Osteocyte (in vitro differentiated cells): ENCODE measurements around the gene ULK2. TPM values are rescaled to one million over a fixed set of nuclear protein-coding genes. Genes with fewer than 3 reads are reported as not detected.

Experiments used
- DNase-seq: peaks from one replicate; pipeline ENCODE4 v3.0.0; 2021; ENCODE audit warnings: mixed read lengths; ENCODE audit not compliant: unreplicated experiment; ENCODE audit errors: extremely low spot score
- H3K27ac Mint-ChIP-seq: one replicate; pipeline ENCODE4 v1.8.0; 2021; ENCODE audit warnings: mild to moderate bottlenecking, mixed read lengths; ENCODE audit not compliant: unreplicated experiment
- H3K27me3 Mint-ChIP-seq: one replicate; pipeline ENCODE4 v1.8.0; 2021; ENCODE audit warnings: mixed read lengths; ENCODE audit not compliant: unreplicated experiment
- H3K36me3 Mint-ChIP-seq: one replicate; pipeline ENCODE4 v1.8.0; 2021; ENCODE audit warnings: mixed read lengths; ENCODE audit not compliant: unreplicated experiment
- H3K4me1 Mint-ChIP-seq: one replicate; pipeline ENCODE4 v1.8.0; 2021; ENCODE audit warnings: mixed read lengths; ENCODE audit not compliant: unreplicated experiment
- H3K4me3 Mint-ChIP-seq: one replicate; pipeline ENCODE4 v1.8.0; 2021; ENCODE audit warnings: mild to moderate bottlenecking, moderate library complexity, mixed read lengths; ENCODE audit not compliant: unreplicated experiment
- H3K9me3 Mint-ChIP-seq: one replicate; pipeline ENCODE4 v1.8.0; 2021; ENCODE audit warnings: mixed read lengths; ENCODE audit not compliant: unreplicated experiment
- total RNA-seq: library from RNA; stranded (reverse); gene quantifications from 2 replicates; pipeline ENCODE4 v1.2.1, GENCODE V29; 2021
- TF ChIP-seq, protein P1 (sequence below): fragments of 200-600 bp; sonication (generic); IDR thresholded peaks from 2 replicates; pipeline ENCODE4 v1.5.0; 2021; ENCODE audit warnings: antibody characterized with exemption, mild to moderate bottlenecking, moderate library complexity

ULK2 gene
- total RNA-seq, 1 donor from 2014 or later, result 33.3 TPM

DNA sequence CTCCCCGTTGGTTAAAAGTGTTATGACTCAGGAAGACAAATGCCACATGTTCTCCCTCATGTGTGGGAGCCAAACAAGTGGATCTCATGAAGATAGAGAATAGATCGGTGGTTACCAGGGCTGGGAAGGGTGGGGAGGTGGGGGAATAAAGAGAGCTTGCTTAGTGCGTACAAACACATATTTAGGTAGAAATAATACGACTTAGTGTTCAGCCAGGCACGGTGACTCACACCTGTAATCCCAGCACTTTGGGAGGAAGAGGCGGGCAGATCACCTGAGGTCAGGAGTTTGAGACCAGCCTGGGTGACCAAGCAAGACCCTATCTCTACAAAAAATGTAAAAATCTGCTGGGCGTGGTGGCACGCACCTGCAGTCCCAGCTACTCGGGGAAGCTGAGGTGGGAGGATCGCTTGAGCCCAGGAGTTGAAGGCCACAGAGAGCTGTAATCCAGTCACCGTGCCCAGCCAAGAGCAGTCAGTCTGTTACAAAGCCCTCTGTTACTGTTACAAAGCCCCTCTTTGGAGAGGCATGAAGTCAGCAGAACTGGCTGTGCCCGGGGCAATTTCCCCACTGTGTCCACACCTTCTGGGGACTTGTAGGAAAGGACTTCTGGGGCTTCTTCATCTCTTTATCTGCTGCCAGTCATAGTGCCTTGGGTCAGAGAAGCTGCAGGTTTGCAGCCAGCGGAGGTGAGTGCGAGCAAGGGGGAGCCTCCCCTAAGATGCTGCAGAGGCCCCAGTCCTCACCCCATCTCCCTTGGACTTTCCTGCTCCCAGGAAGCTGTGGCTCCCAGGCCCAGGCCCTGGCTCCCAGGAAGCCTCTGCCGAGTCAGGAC, 115.3 kb downstream of the ULK2 start:
- DNase-seq, result no peak
- no peaks in the 10 kb centered on the region for H3K36me3 Mint-ChIP-seq
- TF ChIP-seq, protein P1, sequence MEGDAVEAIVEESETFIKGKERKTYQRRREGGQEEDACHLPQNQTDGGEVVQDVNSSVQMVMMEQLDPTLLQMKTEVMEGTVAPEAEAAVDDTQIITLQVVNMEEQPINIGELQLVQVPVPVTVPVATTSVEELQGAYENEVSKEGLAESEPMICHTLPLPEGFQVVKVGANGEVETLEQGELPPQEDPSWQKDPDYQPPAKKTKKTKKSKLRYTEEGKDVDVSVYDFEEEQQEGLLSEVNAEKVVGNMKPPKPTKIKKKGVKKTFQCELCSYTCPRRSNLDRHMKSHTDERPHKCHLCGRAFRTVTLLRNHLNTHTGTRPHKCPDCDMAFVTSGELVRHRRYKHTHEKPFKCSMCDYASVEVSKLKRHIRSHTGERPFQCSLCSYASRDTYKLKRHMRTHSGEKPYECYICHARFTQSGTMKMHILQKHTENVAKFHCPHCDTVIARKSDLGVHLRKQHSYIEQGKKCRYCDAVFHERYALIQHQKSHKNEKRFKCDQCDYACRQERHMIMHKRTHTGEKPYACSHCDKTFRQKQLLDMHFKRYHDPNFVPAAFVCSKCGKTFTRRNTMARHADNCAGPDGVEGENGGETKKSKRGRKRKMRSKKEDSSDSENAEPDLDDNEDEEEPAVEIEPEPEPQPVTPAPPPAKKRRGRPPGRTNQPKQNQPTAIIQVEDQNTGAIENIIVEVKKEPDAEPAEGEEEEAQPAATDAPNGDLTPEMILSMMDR, result no peak
- H3K27ac Mint-ChIP-seq, result peak overlapping the region; percentile 94
- H3K4me1 Mint-ChIP-seq, result peaks cover 48% of the 10 kb centered on the region
- H3K27me3 Mint-ChIP-seq, result no peaks in the 10 kb centered on the region
- H3K9me3 Mint-ChIP-seq, result no peaks in the 10 kb centered on the region
- H3K4me3 Mint-ChIP-seq, result no peak overlapping the region

DNA sequence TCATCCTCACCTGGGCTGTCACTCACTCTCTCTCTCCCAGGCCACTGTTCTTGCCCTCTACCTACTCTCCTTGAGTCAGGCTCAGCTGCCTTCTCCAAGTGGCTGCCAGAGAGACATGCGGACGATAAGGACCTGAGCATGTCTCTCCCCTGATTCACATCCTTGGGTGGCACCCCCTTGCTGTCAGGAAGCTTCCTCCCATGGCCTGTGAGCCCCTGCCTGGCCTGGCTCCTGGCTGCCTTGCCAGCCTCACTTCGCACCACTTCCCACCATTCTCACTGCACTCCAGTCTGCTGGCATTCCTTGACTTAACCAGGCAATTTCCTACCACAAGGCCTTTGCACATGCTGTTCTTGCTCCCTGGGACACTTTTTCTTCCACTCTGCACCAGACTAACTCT, 116.9 kb downstream of the ULK2 start:
- H3K9me3 Mint-ChIP-seq, result no peaks in the 10 kb centered on the region
- TF ChIP-seq, protein P1, result no peak
- no peak overlapping the region for H3K4me3 Mint-ChIP-seq
- H3K4me1 Mint-ChIP-seq, result peaks cover 48% of the 10 kb centered on the region
- no peak for DNase-seq
- H3K27ac Mint-ChIP-seq, result peak overlapping the region; percentile 94
- no peaks in the 10 kb centered on the region for H3K36me3 Mint-ChIP-seq
- no peaks in the 10 kb centered on the region for H3K27me3 Mint-ChIP-seq

DNA sequence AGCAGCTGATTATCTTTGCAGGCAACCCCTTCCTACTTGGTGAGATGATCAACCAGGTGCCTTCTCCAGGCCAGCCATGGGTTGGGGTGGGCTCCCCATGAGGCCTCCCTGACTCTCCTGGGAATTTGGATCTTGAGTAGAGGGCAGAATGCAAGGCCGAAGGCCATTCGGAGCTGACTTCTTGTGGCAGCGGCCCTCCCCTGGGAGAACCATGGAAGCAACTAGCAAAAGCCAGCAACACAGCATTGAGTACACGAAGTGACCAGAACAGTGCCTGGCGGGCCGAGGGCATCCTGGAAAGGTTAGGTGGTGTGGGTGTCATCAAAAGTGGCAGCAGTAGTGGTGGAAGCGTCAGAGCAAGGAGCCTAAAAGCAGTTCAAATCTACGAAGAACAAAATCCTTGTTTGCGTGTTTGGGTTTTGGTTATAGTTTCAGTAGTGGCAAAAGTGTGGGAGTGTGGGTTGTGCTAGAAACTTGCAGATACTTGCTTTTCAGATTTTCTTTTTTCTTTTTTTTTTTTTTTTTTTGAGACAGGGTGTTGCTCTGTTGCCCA, 117.6 kb downstream of the ULK2 start:
- DNase-seq, result no peak
- Mint-ChIP-seq H3K4me1 (peaks cover 49% of the 10 kb centered on the region), H3K36me3 (no peaks in the 10 kb centered on the region), H3K27me3 (no peaks in the 10 kb centered on the region), H3K27ac (peak overlapping the region; percentile 94), H3K9me3 (no peaks in the 10 kb centered on the region), H3K4me3 (no peak overlapping the region)
- TF ChIP-seq, protein P1, result no peak

DNA sequence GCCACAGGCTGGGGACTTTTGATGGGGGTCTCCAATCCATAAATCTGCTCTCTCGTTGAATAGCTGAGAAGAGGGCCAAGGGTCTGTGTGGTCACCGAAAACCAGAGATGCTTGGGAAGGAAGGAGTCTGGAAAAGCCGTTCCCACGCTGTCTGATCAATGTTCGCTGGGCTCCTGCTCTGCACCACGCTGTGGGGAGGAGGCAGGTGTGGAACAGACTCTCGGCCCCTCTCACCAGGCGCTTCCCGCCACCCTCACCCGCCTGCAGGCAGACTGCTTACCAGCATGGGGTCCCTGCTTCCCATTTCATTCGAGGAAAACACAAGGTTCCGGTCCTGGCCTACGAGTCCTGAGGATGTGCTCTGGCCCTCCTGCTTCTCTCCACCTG, 118.9 kb downstream of the ULK2 start:
- H3K36me3 Mint-ChIP-seq, result no peaks in the 10 kb centered on the region
- H3K4me3 Mint-ChIP-seq, result no peak overlapping the region
- H3K4me1 Mint-ChIP-seq, result peaks cover 53% of the 10 kb centered on the region
- H3K9me3 Mint-ChIP-seq, result no peaks in the 10 kb centered on the region
- peak overlapping the region; percentile 60 for H3K27ac Mint-ChIP-seq
- no peaks in the 10 kb centered on the region for H3K27me3 Mint-ChIP-seq
- TF ChIP-seq, protein P1, result no peak
- no peak for DNase-seq
